SK-N-SH (cell line): ENCODE results near the gene OR9Q1. TPM values are rescaled to one million over a fixed set of nuclear protein-coding genes. Genes with fewer than 3 reads are reported as not detected.

Source experiments
- CTCF ChIA-PET: fragments of 300-600, 350-600 bp; formaldehyde crosslinking; extraction: SDS; loops from one replicate; lab custom pipeline; 2021; lab: Yijun Ruan, JAX
- POLR2A ChIA-PET: fragments of 350-600 bp; sonication (Branson Sonifier 250); formaldehyde crosslinking; extraction: SDS; loops from one replicate; lab custom pipeline; 2020; ENCODE audit warnings: antibody characterized with exemption, inconsistent platforms; lab: Yijun Ruan, JAX
- DNase-seq: peaks from one replicate; pipeline ENCODE4 v3.0.0; 2012
- H2AFZ ChIP-seq: fragments of 200-600 bp; sonication (generic); 2 replicates; pipeline ENCODE4 v1.8.1; 2016; ENCODE audit warnings: antibody characterized with exemption, mild to moderate bottlenecking, low read depth
- H3F3A ChIP-seq: fragments of 200-600 bp; sonication (generic); replicated peaks from 2 replicates; pipeline ENCODE3; 2016; ENCODE audit warnings: antibody characterized with exemption, mild to moderate bottlenecking; ENCODE audit not compliant: insufficient read depth
- H3K27ac ChIP-seq, 2 experiments: fragments of 200-500 bp in 1 of 2; fragments of 200-600 bp in 1 of 2; sonication (Bioruptor generic) in 1 of 2; sonication (generic), shearing (Covaris generic) in 1 of 2; 2 replicates each; pipeline versions ENCODE4 v1.5.1 to v1.6.1; 2014 to 2016; ENCODE audit warnings: low read depth in 2 of 2, inconsistent platforms in 1 of 2, low read length in 1 of 2, mild to moderate bottlenecking in 1 of 2, mixed read lengths in 1 of 2
- H3K27me3 ChIP-seq: fragments of 200-600 bp; sonication (generic), shearing (Covaris generic); 2 replicates; pipeline ENCODE4 v1.6.1; 2016; ENCODE audit warnings: mixed run types; ENCODE audit not compliant: insufficient read depth
- H3K36me3 ChIP-seq, 2 experiments: fragments of 200-500 bp in 1 of 2; fragments of 200-600 bp in 1 of 2; sonication (Bioruptor generic) in 1 of 2; sonication (generic) in 1 of 2; replicated peaks in 1 of 2; 2 replicates each; pipeline versions ENCODE3 to v1.5.1; 2014 to 2016; ENCODE audit warnings: low read length in 1 of 2, mild to moderate bottlenecking in 1 of 2; ENCODE audit not compliant: insufficient read depth in 2 of 2, control insufficient read depth in 1 of 2
- H3K4me1 ChIP-seq, 2 experiments: fragments of 200-500 bp in 1 of 2; fragments of 200-600 bp in 1 of 2; sonication (Bioruptor generic) in 1 of 2; sonication (generic), shearing (Covaris generic) in 1 of 2; 2 replicates each; pipeline versions ENCODE4 v1.5.1 to v1.6.1; 2014 to 2016; ENCODE audit warnings: low read depth in 1 of 2, low read length in 1 of 2, mixed run types in 1 of 2; ENCODE audit not compliant: insufficient read depth in 2 of 2, control insufficient read depth in 1 of 2
- H3K4me2 ChIP-seq: fragments of 200-600 bp; sonication (generic), shearing (Covaris generic); 2 replicates; pipeline ENCODE4 v1.6.1; 2017; ENCODE audit warnings: mixed run types
- H3K4me3 ChIP-seq, 2 experiments: fragments of 200-500 bp in 1 of 2; fragments of 200-600 bp in 1 of 2; sonication (Bioruptor generic) in 1 of 2; sonication (generic), shearing (Covaris generic) in 1 of 2; 2 replicates each; pipeline versions ENCODE4 v1.5.1 to v1.8.1; 2014 to 2016; ENCODE audit warnings: low read depth in 2 of 2, inconsistent platforms in 1 of 2, low read length in 1 of 2, mild to moderate bottlenecking in 1 of 2, mixed read lengths in 1 of 2, moderate library complexity in 1 of 2
- H3K79me2 ChIP-seq: fragments of 200-600 bp; sonication (generic); 2 replicates; pipeline ENCODE4 v1.8.1; 2017; ENCODE audit warnings: mild to moderate bottlenecking; ENCODE audit not compliant: insufficient read depth
- H3K9ac ChIP-seq: fragments of 200-600 bp; sonication (generic); 2 replicates; pipeline ENCODE4 v1.6.1; 2017; ENCODE audit warnings: mixed run types
- H3K9me2 ChIP-seq: fragments of 200-600 bp; sonication (generic); 2 replicates; pipeline ENCODE4 v1.6.1; 2017; ENCODE audit warnings: mixed run types
- H3K9me3 ChIP-seq: fragments of 200-600 bp; sonication (generic); 2 replicates; pipeline ENCODE4 v1.6.1; 2017; ENCODE audit warnings: mixed run types, mild to moderate bottlenecking, moderate library complexity
- H4K20me1 ChIP-seq: fragments of 200-600 bp; sonication (generic); 2 replicates; pipeline ENCODE4 v1.6.1; 2017; ENCODE audit warnings: mild to moderate bottlenecking, mixed run types; ENCODE audit not compliant: insufficient read depth
- EP300 ChIP-seq, 2 experiments: IDR thresholded peaks; 2 replicates each; pipeline versions ENCODE4 v1.4.0 to v1.6.1; 2012; ENCODE audit warnings: borderline replicate concordance in 1 of 2, low read depth in 1 of 2, low read length in 1 of 2
- MEF2A ChIP-seq: IDR thresholded peaks from 2 replicates; pipeline ENCODE4 v1.4.0; 2012; ENCODE audit warnings: low read depth, borderline replicate concordance
- NFIC ChIP-seq: IDR thresholded peaks from 2 replicates; pipeline ENCODE4 v1.4.0; 2012; ENCODE audit warnings: borderline replicate concordance
- NRF1 ChIP-seq: IDR thresholded peaks from 2 replicates; pipeline ENCODE4 v1.6.1; 2012; ENCODE audit warnings: low read depth, mild to moderate bottlenecking, low read length
- RFX5 ChIP-seq: IDR thresholded peaks from 2 replicates; pipeline ENCODE4 v1.6.1; 2012; ENCODE audit warnings: mild to moderate bottlenecking, improper control_type of control experiment, low read length
- RXRA ChIP-seq: IDR thresholded peaks from 2 replicates; pipeline ENCODE4 v1.4.0; 2012; ENCODE audit warnings: low read depth, mild to moderate bottlenecking, borderline replicate concordance
- SIN3A ChIP-seq: IDR thresholded peaks from 2 replicates; pipeline ENCODE4 v1.6.1; 2012; ENCODE audit warnings: low read depth, mild to moderate bottlenecking, low read length, moderate library complexity, borderline replicate concordance
- SMC3 ChIP-seq: IDR thresholded peaks from 2 replicates; pipeline ENCODE4 v1.6.1; 2012; ENCODE audit warnings: low read depth, low read length, improper control_type of control experiment
- TCF12 ChIP-seq: IDR thresholded peaks from 2 replicates; pipeline ENCODE4 v1.4.0; 2012
- YY1 ChIP-seq: IDR thresholded peaks from 2 replicates; pipeline ENCODE4 v1.4.0; 2012; ENCODE audit warnings: low read depth, mild to moderate bottlenecking
- WGBS: methylation state at CpG from one replicate; pipeline ENCODE4 v1.1.6; 2017; ENCODE audit warnings: low lambda C conversion rate; 5-methylcytosine and 5-hydroxymethylcytosine counted together
- polyA plus RNA-seq, 3 experiments: library from polyadenylated mRNA; depleted of rRNA; stranded (reverse); fragments of >200 nt; gene quantifications; 2 replicates each; pipeline ENCODE4 v1.2.3, GENCODE V29; 2012
- TF ChIP-seq, protein P1 (sequence below): IDR thresholded peaks from 2 replicates; pipeline ENCODE4 v1.6.1; 2012; ENCODE audit warnings: mild to moderate bottlenecking, low read depth, low read length, moderate library complexity
- TF ChIP-seq, protein P2 (sequence below): fragments of 150-350 bp; IDR thresholded peaks from 2 replicates; pipeline ENCODE4 v1.6.1; 2016; ENCODE audit warnings: mild to moderate bottlenecking, low read depth, low read length
- TF ChIP-seq, protein P3 (sequence below): IDR thresholded peaks from 2 replicates; pipeline ENCODE4 v1.4.0; 2012; ENCODE audit warnings: low read depth, borderline replicate concordance
- TF ChIP-seq, protein P4 (sequence below): fragments of 200-600 bp; sonication (generic); IDR thresholded peaks from 2 replicates; pipeline ENCODE4 v1.6.1; 2017; ENCODE audit warnings: antibody characterized with exemption, mild to moderate bottlenecking, moderate library complexity
- TF ChIP-seq, protein P5 (sequence below): fragments of 150-350 bp; IDR thresholded peaks from 2 replicates; pipeline ENCODE4 v1.6.1; 2017; ENCODE audit warnings: antibody characterized with exemption, low read length, low read depth, borderline replicate concordance

OR9Q1 gene
- polyA plus RNA-seq, 1 of the 3 experiments (the other 2 are of a cell fraction), result not detected

DNA sequence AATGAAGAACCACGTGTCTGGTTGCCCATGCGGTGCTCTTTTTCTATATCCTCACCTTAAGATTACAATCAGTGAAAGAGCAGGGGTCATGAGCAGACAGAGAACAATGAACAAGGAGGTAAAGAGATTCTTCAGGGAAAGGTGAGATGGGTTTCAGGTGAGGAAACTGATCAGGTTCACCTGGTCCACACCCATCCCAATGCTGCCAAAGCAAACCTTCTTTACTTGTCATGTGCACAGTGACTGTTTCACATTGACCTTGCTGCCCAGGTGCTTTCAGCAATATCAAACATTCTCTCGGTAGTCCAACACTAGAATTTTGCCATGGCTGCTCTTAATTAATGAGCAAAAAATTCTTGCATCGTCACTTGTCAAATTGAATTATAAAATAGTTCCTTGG lies 140.7 kb downstream of the OR9Q1 start:
- Histone ChIP-seq H3K79me2 (no peaks in the 10 kb centered on the region), H3K9me2 (no peaks in the 10 kb centered on the region), H3K4me3 (no peak overlapping the region), H3K4me2 (no peak overlapping the region), H4K20me1 (no peaks in the 10 kb centered on the region), H3F3A (no peaks in the 10 kb centered on the region), H3K27ac (no peak overlapping the region), H2AFZ (no peak overlapping the region), H3K36me3 (no peaks in the 10 kb centered on the region), H3K9me3 (no peaks in the 10 kb centered on the region), H3K4me1 (no peaks in the 10 kb centered on the region), H3K9ac (no peak overlapping the region), H3K27me3 (peaks cover 9% of the 10 kb centered on the region)
- no peak for DNase-seq
- TF ChIP-seq TCF12 (no peak), SMC3 (no peak), YY1 (no peak), RXRA (no peak), EP300 (IDR thresholded peaks at IDR 0.05; ENCODE audit: borderline replicate concordance in 1 of 2, low read depth in 1 of 2, low read length in 1 of 2) (no peak), MEF2A (no peak), NRF1 (no peak), NFIC (no peak), SIN3A (no peak), RFX5 (no peak)
- TF ChIP-seq, protein P1, sequence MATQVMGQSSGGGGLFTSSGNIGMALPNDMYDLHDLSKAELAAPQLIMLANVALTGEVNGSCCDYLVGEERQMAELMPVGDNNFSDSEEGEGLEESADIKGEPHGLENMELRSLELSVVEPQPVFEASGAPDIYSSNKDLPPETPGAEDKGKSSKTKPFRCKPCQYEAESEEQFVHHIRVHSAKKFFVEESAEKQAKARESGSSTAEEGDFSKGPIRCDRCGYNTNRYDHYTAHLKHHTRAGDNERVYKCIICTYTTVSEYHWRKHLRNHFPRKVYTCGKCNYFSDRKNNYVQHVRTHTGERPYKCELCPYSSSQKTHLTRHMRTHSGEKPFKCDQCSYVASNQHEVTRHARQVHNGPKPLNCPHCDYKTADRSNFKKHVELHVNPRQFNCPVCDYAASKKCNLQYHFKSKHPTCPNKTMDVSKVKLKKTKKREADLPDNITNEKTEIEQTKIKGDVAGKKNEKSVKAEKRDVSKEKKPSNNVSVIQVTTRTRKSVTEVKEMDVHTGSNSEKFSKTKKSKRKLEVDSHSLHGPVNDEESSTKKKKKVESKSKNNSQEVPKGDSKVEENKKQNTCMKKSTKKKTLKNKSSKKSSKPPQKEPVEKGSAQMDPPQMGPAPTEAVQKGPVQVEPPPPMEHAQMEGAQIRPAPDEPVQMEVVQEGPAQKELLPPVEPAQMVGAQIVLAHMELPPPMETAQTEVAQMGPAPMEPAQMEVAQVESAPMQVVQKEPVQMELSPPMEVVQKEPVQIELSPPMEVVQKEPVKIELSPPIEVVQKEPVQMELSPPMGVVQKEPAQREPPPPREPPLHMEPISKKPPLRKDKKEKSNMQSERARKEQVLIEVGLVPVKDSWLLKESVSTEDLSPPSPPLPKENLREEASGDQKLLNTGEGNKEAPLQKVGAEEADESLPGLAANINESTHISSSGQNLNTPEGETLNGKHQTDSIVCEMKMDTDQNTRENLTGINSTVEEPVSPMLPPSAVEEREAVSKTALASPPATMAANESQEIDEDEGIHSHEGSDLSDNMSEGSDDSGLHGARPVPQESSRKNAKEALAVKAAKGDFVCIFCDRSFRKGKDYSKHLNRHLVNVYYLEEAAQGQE, result no peak
- TF ChIP-seq, protein P2, sequence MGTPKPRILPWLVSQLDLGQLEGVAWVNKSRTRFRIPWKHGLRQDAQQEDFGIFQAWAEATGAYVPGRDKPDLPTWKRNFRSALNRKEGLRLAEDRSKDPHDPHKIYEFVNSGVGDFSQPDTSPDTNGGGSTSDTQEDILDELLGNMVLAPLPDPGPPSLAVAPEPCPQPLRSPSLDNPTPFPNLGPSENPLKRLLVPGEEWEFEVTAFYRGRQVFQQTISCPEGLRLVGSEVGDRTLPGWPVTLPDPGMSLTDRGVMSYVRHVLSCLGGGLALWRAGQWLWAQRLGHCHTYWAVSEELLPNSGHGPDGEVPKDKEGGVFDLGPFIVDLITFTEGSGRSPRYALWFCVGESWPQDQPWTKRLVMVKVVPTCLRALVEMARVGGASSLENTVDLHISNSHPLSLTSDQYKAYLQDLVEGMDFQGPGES, result no peak
- TF ChIP-seq, protein P3, sequence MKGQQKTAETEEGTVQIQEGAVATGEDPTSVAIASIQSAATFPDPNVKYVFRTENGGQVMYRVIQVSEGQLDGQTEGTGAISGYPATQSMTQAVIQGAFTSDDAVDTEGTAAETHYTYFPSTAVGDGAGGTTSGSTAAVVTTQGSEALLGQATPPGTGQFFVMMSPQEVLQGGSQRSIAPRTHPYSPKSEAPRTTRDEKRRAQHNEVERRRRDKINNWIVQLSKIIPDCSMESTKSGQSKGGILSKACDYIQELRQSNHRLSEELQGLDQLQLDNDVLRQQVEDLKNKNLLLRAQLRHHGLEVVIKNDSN, result no peak
- TF ChIP-seq, protein P4, sequence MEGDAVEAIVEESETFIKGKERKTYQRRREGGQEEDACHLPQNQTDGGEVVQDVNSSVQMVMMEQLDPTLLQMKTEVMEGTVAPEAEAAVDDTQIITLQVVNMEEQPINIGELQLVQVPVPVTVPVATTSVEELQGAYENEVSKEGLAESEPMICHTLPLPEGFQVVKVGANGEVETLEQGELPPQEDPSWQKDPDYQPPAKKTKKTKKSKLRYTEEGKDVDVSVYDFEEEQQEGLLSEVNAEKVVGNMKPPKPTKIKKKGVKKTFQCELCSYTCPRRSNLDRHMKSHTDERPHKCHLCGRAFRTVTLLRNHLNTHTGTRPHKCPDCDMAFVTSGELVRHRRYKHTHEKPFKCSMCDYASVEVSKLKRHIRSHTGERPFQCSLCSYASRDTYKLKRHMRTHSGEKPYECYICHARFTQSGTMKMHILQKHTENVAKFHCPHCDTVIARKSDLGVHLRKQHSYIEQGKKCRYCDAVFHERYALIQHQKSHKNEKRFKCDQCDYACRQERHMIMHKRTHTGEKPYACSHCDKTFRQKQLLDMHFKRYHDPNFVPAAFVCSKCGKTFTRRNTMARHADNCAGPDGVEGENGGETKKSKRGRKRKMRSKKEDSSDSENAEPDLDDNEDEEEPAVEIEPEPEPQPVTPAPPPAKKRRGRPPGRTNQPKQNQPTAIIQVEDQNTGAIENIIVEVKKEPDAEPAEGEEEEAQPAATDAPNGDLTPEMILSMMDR, result no peak
- TF ChIP-seq, protein P5, sequence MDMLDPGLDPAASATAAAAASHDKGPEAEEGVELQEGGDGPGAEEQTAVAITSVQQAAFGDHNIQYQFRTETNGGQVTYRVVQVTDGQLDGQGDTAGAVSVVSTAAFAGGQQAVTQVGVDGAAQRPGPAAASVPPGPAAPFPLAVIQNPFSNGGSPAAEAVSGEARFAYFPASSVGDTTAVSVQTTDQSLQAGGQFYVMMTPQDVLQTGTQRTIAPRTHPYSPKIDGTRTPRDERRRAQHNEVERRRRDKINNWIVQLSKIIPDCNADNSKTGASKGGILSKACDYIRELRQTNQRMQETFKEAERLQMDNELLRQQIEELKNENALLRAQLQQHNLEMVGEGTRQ, result no peak
- ChIA-PET CTCF (no interaction called here), POLR2A (no interaction called here)
- WGBS, result 3% methylated on average over 4 of the region's 4 CpGs
